Left cardiac atrium (tissue), 4 donors: Measurements from ENCODE around the gene ACIN1. TPM values are rescaled to one million over a fixed set of nuclear protein-coding genes. Genes with fewer than 3 reads are reported as not detected.

ENCODE experiments used
- ATAC-seq, 2 donors: fragments of 200-7000 bp; cut with Tn5 transposase; one replicate each; pipeline ENCODE4 v1.9.1; 2020; ENCODE audit warnings: mild to moderate bottlenecking in 2 of 2, moderate library complexity in 2 of 2
- DNase-seq: peaks from one replicate; pipeline ENCODE4 v3.0.0-alpha.2; 2020
- intact Hi-C, 2 donors: fragments of 100-400 bp; cut with DNase I; formaldehyde crosslinking; loops; one replicate each; pipeline versions ENCODE4 v1.14.1 to v1.15.1; 2022 to 2023
- total RNA-seq, 2 donors: library from RNA; stranded (reverse); fragmentation: NEBNext Ultra II Directional; extraction: Animal tissue kit (Norgen Biotek cat#: 25700); gene quantifications; one replicate each; pipeline ENCODE4 v1.2.1, GENCODE V29; 2021
- donor health status: DM: no; HTN: yes; CAD: no.
- donor health status: DM: no; HTN: yes; CAD: no; lungs with severe emphysema.
- donor health status: DM: yes; HTN: yes; CAD: no.
- donor health status: Dilated cardiomyopathy.

ACIN1 gene
- total RNA-seq, 2 donors from 2014 or later, result 71.4 to 77.5 TPM

DNA sequence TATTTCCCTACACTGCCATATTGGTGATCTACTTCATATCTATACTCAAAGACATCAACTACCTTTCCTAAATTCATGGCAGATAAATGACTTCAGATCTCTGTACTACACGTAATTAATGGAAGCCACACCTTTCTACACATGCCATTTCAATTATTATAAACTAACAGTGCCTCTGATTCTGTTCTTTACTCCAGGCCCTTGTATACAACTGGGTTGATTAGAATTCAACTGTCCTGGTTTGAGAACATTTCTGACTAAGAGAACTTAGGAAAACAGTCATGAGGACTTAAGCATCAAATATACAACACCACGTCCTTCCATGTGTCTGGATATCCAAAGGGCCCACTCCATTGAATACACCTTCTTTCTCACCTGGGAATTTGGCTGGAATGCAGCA, 1.8 kb downstream of the ACIN1 start:
- intact Hi-C loops, result no loop called here
- DNase-seq (no peak), ATAC-seq (no peak)

DNA sequence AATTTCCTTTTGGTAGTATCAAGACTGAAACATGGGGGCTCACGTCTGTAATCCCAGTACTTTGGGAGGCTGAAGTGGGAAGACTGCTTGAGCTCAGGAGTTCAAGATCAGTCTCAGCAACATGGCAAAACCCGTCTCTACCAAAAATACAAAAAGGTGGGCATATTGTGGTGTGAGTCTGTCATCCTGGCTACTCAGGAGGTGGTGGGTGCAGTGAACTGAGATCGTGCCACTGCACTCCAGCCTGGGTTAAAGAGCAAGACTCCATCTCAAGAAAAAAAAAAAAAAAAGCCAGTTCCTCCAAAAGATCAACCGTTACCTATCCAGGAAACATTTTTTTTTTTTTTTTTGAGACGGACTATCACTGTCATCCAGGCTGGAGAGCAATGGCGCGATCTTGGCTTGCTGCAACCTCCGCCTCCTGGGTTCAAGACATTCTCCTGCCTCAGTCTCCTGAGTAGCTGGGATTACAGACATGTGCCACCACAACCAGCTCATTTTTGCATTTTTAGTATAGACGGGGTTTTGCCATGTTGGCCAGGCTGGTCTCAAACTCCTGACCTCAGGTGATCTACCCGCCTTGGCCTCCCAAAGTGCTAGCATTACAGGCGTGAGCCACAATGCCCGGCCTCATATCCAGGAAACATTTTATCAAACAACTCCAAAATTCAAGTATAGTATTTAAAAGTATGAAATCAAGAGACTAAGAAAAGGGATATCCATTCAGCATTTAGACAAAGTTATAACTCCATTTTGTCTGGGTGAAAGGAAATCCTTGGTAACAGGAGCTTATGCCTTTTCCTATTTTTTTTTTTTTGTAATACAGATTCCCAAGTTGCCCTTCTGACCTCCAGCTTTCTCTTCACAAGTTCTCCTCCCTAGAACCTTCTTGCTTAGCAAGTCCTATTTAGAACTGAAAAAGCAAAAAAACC, 3.4 kb downstream of the ACIN1 start:
- DNase-seq, result no peak
- intact Hi-C loops, result no loop called here
- ATAC-seq, result no peak

DNA sequence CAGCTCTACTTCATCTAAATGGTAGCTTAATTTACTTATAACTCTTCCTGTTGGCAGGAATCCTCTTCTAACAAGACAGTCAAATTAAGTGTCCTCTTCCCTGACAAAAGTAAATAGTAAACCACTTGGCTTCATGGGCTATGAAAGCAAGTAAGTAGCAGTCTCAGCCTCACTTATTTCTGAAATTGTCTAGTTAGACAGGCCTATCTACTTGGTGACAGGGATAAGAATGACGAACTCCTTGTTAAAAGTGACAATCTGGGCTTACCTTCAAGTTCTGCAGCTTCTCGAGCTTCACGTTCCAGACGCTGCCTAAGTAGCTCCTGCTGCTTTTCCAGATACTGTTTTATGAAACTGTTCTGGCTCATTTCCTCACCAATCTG, 4.7 kb downstream of the ACIN1 start:
- intact Hi-C loops, result no loop called here
- no peak for DNase-seq
- ATAC-seq, result no peak

DNA sequence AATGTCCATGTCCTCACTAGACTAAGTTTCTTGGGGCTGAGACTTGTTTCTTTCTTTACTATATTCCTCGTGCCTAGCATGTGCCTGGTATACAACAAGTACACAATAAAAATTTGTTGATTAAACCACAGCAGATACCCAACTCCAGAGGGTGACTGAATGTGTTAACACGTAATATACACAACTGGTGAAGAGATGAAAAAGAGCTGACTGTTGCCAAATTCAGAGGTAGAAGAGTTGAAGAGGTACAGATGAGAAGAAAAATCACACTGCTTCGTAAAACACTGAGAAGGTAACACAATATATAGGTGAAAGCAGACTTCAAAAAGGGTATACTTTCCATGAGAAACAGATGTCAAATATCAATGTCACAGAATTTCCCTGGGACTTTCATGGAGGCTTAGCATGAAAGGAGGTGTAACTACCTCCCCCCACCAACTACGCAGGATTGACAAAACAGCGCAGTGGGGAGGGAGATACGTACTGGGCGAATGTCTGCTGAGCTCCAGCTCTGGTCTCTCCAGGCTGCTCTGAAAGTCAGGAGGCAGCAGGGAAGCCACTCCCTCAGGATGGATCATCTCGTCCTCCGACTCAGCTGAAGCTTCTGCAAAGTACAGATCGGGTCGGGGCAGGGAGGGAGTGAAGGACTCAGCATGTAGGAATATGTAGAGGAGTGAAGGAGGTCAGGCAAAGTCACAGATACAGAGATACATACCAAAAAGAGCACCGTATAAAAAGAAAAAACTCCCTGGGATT, 5.3 kb downstream of the ACIN1 start:
- DNase-seq, result no peak
- intact Hi-C loops, result no loop called here
- no peak for ATAC-seq

DNA sequence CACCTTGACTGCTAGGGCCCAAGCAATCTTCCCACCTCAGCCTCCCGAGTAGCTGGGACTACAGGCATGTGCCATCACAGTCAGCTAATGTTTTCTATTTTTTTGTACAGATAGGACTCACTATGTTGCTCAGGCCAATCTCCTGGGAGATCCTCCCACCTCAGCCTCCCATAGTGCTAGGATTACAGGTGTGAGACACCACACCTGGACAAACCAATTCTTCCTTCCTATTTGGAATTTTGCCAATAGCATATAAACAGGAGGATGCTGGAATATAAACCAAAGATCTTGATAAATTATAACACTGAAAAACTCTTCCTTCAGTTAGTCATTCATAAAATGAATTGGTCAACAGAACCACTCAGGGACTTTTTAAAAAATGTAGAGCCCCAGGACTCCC, 8.4 kb downstream of the ACIN1 start:
- DNase-seq (no peak), ATAC-seq (no peak)
- intact Hi-C loops, result no loop called here

DNA sequence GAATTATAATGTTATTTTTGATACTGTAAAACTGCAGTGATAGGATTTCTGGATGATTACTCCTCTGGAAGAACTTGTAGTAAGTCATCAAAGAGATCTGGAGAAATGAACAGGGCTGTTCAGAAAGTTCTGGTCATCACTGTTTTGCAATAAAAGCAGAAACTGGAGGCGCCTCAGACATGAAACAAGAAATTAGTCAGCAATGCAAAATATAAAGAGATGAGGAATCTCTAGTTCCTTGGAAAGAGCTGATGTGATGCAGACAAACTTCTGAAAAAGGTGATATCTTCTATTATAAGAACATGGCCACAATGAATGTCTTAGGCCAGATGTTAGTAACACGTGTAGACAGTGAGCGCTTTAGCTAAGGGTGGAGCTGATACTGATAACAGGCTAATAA, 9.5 kb downstream of the ACIN1 start:
- DNase-seq (no peak), ATAC-seq (no peak)
- intact Hi-C loops, result no loop called here

DNA sequence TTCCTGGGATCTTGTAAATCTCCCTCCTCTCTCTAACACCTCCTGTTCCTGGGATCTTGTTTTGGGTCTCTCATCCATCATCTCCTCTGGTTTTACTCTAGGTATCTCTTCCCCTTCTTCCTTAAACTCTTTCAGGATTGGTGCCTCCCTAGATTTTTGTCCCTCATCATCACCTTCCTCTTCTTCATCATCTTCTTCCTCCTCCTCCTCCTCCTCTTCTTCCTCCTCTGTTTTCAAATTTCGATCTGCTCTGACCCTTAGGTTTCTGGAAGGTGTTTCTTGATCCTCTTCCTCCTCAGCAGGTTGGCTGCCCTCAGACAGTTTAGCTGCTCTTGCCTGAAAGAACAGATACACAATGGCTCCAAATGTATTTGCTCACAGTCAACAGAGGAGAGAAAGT, 14.5 kb downstream of the ACIN1 start:
- DNase-seq, result no peak
- intact Hi-C loops, result no loop called here
- no peak for ATAC-seq

DNA sequence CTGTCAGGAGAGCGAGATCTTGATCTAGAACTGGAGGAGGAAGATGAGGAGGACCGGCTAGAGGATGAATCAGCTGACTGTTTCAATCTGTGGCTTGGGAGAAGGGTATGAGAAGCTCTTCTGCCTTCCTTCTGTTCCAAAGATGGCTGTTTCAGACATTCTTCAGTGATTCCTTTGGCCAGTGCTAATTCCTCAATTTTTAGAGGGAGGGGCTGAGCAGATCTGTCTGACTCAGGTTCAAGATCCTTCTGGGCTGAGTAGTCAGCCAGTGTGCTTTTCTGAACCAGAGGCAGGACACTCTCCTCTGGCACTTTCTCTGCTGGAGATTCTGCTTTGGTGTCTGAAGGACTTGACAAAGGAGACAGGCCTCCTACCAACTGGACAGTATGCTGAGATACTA, 15.2 kb downstream of the ACIN1 start:
- ATAC-seq, result no peak

DNA sequence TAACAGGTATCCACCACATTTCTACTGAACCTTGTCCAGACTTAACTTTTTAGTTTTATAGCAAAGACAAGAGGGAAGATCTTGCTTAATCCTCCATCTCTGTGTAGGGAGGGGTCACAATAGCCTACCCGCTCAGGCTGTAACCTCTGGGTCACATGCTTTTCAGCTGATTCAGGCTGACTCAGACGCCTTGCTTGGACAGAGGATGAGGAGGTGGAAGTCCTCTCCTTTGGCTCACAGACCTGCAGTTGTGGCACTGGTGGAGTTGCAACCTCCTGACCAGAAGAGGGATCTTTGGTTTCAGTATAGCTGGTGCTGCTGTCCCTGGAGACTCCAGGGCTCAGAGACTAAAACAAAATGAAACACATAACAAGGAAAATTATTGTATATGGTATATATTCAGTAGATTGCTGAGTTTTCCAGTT, 16.2 kb downstream of the ACIN1 start:
- ATAC-seq, result peak; percentile 91 to 98
- peak; percentile 74 for DNase-seq
- intact Hi-C loops, result no loop called here

More for the DNA sequence above, 15.2 kb downstream of the ACIN1 start:
- DNase-seq, result no peak
- intact Hi-C loops, result no loop called here

DNA sequence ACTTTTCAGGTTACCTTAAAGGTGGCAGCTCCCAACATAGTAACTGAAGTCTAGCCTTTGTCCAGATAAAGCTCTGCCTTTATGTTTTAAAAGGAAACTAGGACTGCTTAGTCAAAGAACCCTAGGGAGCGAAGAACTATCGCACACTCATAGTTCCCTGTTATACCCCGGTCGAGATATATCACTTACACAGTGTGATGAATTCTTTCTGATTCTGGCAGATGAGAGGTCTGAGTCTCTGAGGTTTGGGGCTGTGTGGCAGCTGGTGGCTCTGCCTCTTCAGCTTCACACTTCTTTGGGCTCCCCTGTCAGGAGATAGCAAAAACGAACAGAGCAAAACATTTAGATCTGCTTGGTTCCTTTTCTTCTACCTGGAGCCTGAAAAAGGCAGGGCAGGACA, 17.0 kb downstream of the ACIN1 start:
- ATAC-seq, result no peak
- intact Hi-C loops, result no loop called here
- DNase-seq, result no peak

DNA sequence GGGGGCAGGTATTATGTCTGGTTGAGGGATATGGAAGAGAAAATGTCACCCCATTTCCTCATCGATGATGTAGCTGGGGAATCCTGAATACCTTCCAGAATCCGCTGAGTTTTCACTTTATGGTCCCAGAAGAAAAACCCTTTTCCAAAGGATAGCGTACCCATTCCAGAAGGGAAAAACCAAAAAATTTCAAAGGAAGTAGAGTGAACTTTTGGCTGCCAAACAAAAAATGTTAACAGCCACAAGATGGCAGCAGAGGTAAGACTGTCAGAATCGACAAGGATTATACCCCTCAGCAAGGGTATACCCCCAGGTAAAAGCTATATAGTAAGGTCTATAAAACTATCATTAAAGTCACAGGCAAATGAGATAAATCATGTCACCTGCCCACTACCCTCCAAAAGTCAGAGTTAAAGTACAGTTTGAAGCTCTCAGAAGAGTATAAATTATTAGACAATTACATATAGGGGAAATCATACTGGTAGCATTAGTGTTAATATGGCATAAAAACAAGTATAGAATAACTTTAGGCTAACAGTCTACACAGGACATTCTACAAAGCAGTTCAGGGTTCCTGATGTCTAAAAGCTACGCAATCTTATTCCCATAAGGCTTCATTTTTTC, 18.0 kb downstream of the ACIN1 start:
- ATAC-seq, result no peak

DNA sequence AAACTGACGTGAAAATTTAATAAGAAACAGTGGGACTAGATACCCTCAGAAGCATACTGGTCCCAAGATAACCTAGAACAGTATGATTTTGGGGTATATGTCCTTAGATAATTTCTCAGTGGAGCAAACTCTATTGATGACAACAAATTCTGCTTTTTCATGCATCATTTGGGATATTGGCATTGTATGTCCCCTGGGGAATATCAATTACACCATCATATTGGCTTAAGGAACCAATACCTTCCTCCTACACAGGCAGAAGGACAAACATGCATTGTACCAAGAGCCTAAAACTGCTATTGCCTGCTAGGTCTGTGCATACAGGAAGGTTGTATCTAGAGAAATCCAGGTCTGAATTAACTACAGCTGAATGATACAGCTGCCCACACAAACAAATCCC, 20.0 kb downstream of the ACIN1 start:
- intact Hi-C loops, result no loop called here
- no peak for DNase-seq
- no peak for ATAC-seq

More for the DNA sequence above, 18.0 kb downstream of the ACIN1 start:
- intact Hi-C loops, result no loop called here
- DNase-seq, result no peak

DNA sequence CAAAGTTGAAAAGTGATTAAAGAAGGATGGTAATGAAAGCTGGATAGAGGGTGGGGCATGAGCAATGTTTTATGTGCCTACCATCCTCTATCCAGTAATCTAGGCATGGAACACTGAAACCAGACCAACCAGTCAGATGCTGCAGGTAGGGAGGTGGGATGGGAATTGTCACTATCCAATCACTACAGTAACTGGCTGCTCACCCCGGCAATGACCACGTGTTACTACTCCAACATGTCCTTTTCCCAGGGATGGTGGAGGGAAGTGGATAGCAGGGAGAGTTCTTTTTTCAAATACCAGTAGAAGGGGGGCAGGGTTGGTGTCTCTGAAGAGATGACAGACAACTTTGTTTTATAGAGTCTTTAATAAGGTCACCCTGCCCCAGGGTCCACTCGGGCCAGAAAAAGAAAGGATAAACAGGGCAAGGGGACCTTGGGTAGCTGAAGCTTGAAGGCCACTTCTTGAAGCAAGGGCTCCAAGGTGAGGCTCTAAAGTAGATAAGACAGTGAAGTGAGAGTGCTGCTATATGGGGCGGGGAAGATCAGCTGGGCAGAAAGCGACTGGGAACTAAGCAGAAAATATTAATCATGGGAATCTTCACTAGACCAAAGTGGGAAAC, 22.9 kb downstream of the ACIN1 start:
- intact Hi-C loops, result no loop called here
- DNase-seq (no peak), ATAC-seq (peak; percentile 5 to 12)

DNA sequence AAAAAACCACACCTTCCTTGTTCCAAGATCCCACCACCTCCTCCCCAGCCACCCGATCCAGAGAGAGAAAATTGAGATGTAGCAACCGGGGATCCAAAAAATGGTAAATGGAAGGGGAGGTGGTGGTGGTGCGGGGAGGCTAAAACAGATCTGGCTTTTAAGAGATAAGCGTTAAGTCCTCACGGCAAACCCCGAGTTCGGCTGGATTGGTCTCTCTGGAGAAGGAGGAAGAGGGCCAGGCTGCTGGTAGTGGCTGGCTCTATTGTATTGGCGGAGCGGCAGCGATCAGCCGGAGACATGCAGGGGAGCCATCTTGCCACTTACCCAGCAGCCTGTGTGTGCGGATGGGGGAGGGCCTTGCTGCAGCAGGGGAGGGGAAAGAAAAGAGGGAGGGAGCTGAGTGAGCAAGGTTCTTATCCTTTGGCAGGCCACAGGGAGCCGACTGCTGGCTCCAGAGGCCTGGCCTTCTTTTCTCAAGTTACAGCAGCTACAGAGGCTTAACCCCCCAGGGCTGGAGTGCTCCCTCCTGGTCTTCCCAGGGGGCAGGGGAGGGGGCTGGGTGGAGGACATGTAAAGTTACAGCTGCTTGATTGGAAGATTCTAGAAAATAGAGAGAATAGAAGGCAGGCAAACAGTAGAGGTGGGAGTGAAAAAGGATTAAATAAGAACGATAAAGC, 23.6 kb downstream of the ACIN1 start:
- intact Hi-C loops, result no loop called here

DNA sequence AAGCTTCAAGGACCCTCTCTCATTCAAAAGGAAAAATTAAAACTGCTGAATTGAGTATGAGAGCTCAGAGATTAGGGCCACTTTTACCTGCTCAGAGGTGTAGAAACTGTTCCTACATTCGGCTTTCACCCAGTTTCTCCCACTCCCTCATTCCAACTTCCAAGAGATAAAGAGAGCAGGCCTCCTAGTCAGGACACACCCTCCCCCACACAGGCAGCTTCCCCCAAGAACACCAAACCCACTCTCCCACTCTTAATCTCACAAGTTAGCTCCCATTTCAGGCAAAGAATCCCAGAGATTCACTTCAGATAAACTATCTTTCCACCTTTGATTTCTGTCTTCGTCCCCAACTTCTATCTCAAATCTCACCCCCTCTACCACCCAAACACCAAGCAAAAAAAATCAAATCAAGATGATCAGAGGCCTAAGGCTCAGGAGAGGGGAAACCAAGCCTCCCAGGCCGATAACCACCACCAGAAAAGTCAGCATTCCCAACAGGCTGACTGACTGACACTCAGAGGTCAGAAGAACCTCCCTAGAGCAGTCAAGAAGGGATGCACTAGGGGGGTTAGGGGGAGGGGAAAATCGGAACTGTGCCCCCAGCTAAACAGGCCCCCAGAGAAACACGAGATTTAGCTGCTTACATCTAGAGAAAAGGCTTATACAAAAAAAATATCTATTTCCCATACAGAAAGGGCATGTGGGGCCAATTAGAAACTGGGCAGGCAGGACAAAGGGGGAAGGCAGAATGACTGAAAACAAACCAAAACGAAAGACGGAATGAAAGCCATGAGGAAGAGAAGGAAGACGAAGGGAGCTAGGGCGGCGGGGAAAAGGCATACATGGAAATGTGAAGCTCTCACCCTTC, 24.4 kb downstream of the ACIN1 start:
- ATAC-seq (no peak), DNase-seq (no peak)
- intact Hi-C loops, result no loop called here

More for the DNA sequence above, 23.6 kb downstream of the ACIN1 start:
- ATAC-seq, result peak; percentile 95
- DNase-seq, result peak; percentile 86

DNA sequence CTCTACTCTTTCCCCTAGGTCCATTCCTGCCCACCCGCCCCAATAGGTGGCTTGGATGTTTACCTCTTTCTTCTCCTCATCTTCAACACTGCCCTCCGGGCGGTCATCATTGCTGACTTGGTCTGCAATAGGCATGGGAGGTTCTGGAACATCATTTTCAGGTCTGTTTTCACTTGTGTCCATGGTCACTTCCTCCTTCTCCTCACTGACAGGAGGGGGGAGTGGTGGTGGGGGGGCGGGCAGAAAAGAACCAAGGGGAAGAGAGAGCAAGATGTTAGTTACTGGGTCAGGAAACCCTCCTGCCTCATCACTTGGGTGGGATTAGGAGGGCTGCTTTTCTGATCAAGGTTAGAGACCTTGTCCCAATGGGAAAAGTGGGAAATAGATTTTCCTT, 25.5 kb downstream of the ACIN1 start:
- DNase-seq, result no peak
- ATAC-seq, result no peak
- intact Hi-C loops, result no loop called here

DNA sequence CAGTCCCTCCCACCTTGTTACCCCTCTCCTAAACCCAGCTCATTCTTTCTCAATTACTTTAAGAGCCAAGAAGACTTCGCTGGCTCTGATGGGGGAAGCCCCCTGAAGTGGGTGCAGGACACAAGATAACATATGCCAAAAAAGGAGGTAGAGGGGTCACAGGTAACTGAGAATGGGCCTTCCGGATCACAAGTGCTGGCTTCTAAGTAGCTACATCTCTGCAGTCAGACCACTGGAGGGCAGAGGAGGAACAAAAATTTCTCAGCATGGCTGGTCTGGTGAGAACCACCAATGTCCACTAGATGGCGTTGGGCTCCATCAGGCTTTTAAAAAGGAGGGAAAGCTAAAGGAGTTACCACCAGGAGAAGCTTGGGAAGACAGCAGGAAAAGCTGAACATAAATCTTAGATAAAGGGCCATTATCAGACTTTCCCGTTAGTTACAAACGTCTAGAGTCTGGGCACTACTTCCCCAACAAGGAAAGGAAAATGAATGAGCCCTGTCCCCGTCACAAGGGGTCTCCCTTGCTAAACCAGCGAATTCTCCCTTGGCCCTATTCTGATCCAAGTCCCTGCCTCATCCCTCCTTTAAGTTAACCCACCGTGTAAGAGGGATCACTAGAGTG, 26.0 kb downstream of the ACIN1 start:
- ATAC-seq (peak; percentile 63 to 66), DNase-seq (peak; percentile 75)
- intact Hi-C loops, result no loop called here
